Loucy (cell line): ENCODE data around the gene FBXO31.

Experiments used
- H2AFZ ChIP-seq: fragments of 200-600 bp; sonication (generic); 2 replicates; pipeline ENCODE4 v1.6.0; 2016; ENCODE audit warnings: antibody characterized with exemption, mild to moderate bottlenecking, low read length, moderate library complexity
- H3F3A ChIP-seq: fragments of 200-600 bp; 2 replicates; pipeline ENCODE4 v1.6.0; 2016; ENCODE audit warnings: antibody characterized with exemption, low read depth, mild to moderate bottlenecking
- H3K27me3 ChIP-seq: fragments of 200-600 bp; sonication (generic); 2 replicates; pipeline ENCODE4 v1.6.1; 2014; ENCODE audit warnings: low read length, mild to moderate bottlenecking; ENCODE audit not compliant: insufficient read depth, poor library complexity, severe bottlenecking
- H3K36me3 ChIP-seq: fragments of 200-600 bp; sonication (generic); 2 replicates; pipeline ENCODE4 v1.6.1; 2016; ENCODE audit warnings: low read length; ENCODE audit not compliant: insufficient read depth
- H3K4me1 ChIP-seq: fragments of 200-600 bp; sonication (generic); 2 replicates; pipeline ENCODE4 v1.5.1; 2014; ENCODE audit warnings: low read length, mild to moderate bottlenecking; ENCODE audit not compliant: insufficient read depth, poor library complexity, severe bottlenecking
- H3K4me2 ChIP-seq: fragments of 200-600 bp; sonication (generic); 2 replicates; pipeline ENCODE4 v1.6.0; 2014; ENCODE audit warnings: antibody characterized with exemption, low read length, low read depth, mild to moderate bottlenecking; ENCODE audit not compliant: poor library complexity, severe bottlenecking
- H3K4me3 ChIP-seq: fragments of 200-600 bp; sonication (generic); 2 replicates; pipeline ENCODE4 v1.5.1; 2014; ENCODE audit warnings: low read length, mild to moderate bottlenecking, mixed read lengths; ENCODE audit not compliant: poor library complexity, severe bottlenecking
- H3K79me2 ChIP-seq: fragments of 200-600 bp; sonication (generic); 2 replicates; pipeline ENCODE4 v1.6.1; 2014; ENCODE audit warnings: low read length; ENCODE audit not compliant: insufficient read depth
- H3K9ac ChIP-seq: fragments of 200-600 bp; sonication (generic); 2 replicates; pipeline ENCODE4 v1.6.0; 2014; ENCODE audit warnings: mild to moderate bottlenecking, low read depth, low read length, moderate library complexity; ENCODE audit not compliant: poor library complexity, severe bottlenecking
- H3K9me2 ChIP-seq: fragments of 200-600 bp; sonication (generic); replicated peaks from 2 replicates; pipeline ENCODE4 v1.6.1; 2016; ENCODE audit warnings: low read depth, low read length, mixed read lengths
- H3K9me3 ChIP-seq: fragments of 200-600 bp; sonication (generic); 2 replicates; pipeline ENCODE4 v1.6.1; 2014; ENCODE audit warnings: mild to moderate bottlenecking, antibody characterized with exemption, low read length, low read depth; ENCODE audit not compliant: insufficient read depth
- H4K20me1 ChIP-seq: fragments of 200-600 bp; sonication (generic); 2 replicates; pipeline ENCODE4 v1.6.0; 2014; ENCODE audit warnings: antibody characterized with exemption, low read length, mild to moderate bottlenecking; ENCODE audit not compliant: insufficient read depth, poor library complexity, severe bottlenecking
- CTCF ChIP-seq: fragments of 200-600 bp; sonication (generic); conservative IDR thresholded peaks from 2 replicates; pipeline ENCODE4 v1.5.1; 2014; ENCODE audit warnings: mild to moderate bottlenecking, antibody characterized with exemption, low read length
- EZH2phosphoT487 ChIP-seq: fragments of 200-600 bp; IDR thresholded peaks from 2 replicates; pipeline ENCODE4 v1.6.1; 2018; ENCODE audit warnings: antibody characterized with exemption, mild to moderate bottlenecking, moderate library complexity, borderline replicate concordance

Gene FBXO31

GRCh38 chr16:87406495-87407088 lies 23.0 kb upstream of the FBXO31 start:
- H3K36me3 ChIP-seq, result peaks cover 23% of the 10 kb centered on the region; the same call in 1 of the 2 replicates
- H3K27me3 ChIP-seq, result no peaks in the 10 kb centered on the region

GRCh38 chr16:87404764-87405625 lies 21.4 kb upstream of the FBXO31 start:
- Histone ChIP-seq H3K9me2 (no peaks in the 10 kb centered on the region), H2AFZ (no peak overlapping the region), H3K79me2 (no peaks in the 10 kb centered on the region), H3K4me3 (no peak overlapping the region), H4K20me1 (no peaks in the 10 kb centered on the region), H3K9me3 (no peaks in the 10 kb centered on the region), H3K36me3 (peaks cover 34% of the 10 kb centered on the region; the same call in 1 of the 2 replicates), H3K4me2 (no peak overlapping the region), H3K9ac (no peak overlapping the region), H3K27me3 (no peaks in the 10 kb centered on the region), H3K4me1 (no peaks in the 10 kb centered on the region), H3F3A (no peaks in the 10 kb centered on the region)
- TF ChIP-seq EZH2phosphoT487 (no peak), CTCF (no peak)

More at GRCh38 chr16:87406495-87407088, 23.0 kb upstream of the FBXO31 start:
- Histone ChIP-seq H2AFZ (no peak overlapping the region), H3F3A (no peaks in the 10 kb centered on the region), H3K9me2 (no peaks in the 10 kb centered on the region), H3K9me3 (no peaks in the 10 kb centered on the region), H3K9ac (no peak overlapping the region), H4K20me1 (no peaks in the 10 kb centered on the region), H3K79me2 (no peaks in the 10 kb centered on the region), H3K4me1 (no peaks in the 10 kb centered on the region), H3K4me3 (no peak overlapping the region), H3K4me2 (no peak overlapping the region)
- TF ChIP-seq EZH2phosphoT487 (no peak), CTCF (no peak)

- peak overlapping the region; percentile 80 for H3K4me3 ChIP-seq
- H3K79me2 ChIP-seq, result peaks cover 59% of the 10 kb centered on the region
- H3K9ac ChIP-seq, result peak overlapping the region; percentile 12
- no peaks in the 10 kb centered on the region for H3K9me2 ChIP-seq
- H3K27me3 ChIP-seq, result no peaks in the 10 kb centered on the region
- no peaks in the 10 kb centered on the region for H3K9me3 ChIP-seq
- TF ChIP-seq CTCF (no peak), EZH2phosphoT487 (no peak)
- H3K4me1 ChIP-seq, result peaks cover 31% of the 10 kb centered on the region
- peaks cover 10% of the 10 kb centered on the region; the same call in 1 of the 2 replicates for H3K36me3 ChIP-seq
- H3F3A ChIP-seq, result no peaks in the 10 kb centered on the region
- H3K4me2 ChIP-seq, result peak overlapping the region; percentile 95
- peaks cover 42% of the 10 kb centered on the region for H4K20me1 ChIP-seq
- H2AFZ ChIP-seq, result no peak overlapping the region
Observed at GRCh38 chr16:87395181-87395842, 11.7 kb upstream of the FBXO31 start.
